PC-9 (cell line): ENCODE data around the gene CPN2.

Experiments used
- EZH2 ChIP-seq: fragments of 200-600 bp; sonication (generic); IDR thresholded peaks from 2 replicates; pipeline ENCODE4 v1.8.0; 2017; ENCODE audit warnings: antibody characterized with exemption, low read depth
- TF ChIP-seq, protein P1 (sequence below): fragments of 200-600 bp; sonication (generic); conservative IDR thresholded peaks from 2 replicates; pipeline ENCODE4 v1.6.1; 2017; ENCODE audit warnings: mixed run types, antibody characterized with exemption, mild to moderate bottlenecking, moderate library complexity

DNA sequence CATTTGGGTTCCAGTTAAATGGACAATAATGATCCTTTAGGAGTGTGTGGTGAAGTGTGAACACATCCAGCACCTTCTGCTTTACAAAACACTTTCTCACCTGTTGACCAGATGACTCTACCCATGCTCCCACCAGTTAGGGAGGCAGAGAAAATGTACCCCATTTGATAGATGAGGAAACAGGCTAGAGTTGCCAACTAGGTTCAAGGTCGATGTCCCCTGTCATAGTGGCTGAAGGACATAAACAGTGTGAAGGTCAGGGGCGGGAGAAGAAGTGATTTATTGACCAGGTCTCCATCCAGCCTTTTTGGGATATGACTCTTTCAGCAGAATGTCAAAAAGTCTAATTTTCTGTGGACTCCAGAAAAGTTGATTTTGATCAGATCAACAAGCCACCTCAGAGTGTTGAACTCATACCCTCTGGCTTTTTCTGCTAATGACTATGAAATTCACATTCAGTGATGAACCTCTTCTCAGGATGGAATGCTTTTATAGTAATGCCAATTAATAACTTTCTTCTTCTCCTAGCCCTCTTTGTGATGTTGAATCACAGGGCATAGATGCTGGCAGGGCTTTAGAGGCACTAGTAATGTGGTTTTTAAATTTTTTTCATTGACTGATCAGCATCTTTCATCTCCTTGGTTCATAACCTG lies 57.5 kb downstream of the CPN2 start:
- TF ChIP-seq, protein P1, sequence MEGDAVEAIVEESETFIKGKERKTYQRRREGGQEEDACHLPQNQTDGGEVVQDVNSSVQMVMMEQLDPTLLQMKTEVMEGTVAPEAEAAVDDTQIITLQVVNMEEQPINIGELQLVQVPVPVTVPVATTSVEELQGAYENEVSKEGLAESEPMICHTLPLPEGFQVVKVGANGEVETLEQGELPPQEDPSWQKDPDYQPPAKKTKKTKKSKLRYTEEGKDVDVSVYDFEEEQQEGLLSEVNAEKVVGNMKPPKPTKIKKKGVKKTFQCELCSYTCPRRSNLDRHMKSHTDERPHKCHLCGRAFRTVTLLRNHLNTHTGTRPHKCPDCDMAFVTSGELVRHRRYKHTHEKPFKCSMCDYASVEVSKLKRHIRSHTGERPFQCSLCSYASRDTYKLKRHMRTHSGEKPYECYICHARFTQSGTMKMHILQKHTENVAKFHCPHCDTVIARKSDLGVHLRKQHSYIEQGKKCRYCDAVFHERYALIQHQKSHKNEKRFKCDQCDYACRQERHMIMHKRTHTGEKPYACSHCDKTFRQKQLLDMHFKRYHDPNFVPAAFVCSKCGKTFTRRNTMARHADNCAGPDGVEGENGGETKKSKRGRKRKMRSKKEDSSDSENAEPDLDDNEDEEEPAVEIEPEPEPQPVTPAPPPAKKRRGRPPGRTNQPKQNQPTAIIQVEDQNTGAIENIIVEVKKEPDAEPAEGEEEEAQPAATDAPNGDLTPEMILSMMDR: no peak
- TF ChIP-seq EZH2: no peak
